ENCODE results near the gene ZNF880. TPM values are rescaled to one million over a fixed set of nuclear protein-coding genes. Genes with fewer than 3 reads are reported as not detected.
"Not testable (repeated sequence)": the region's sequence is repeated elsewhere in the genome, so short reads cannot be mapped to it uniquely, and the experiment has no call there.

ZNF880 gene
- total RNA-seq, 1 donor from 2014 or later: 17.8 TPM

GRCh38 chr19:52336791-52337381 is 32.8 kb upstream of the ZNF880 start:
- no peak for ATAC-seq
- DNase-seq: no peak

GRCh38 chr19:52339022-52339421 is 30.7 kb upstream of the ZNF880 start:
- H3K9me3 ChIP-seq; H3K36me3 ChIP-seq; DNase-seq; H3K4me3 ChIP-seq; H3K4me1 ChIP-seq; H3K27me3 ChIP-seq; H3K27ac ChIP-seq; ATAC-seq; intact Hi-C loops (cut with DNase I): not testable (repeated sequence)

More at GRCh38 chr19:52336791-52337381, 32.8 kb upstream of the ZNF880 start:
- peak overlapping the region; percentile 84 for H3K4me3 ChIP-seq
- peaks cover 4% of the 10 kb centered on the region for H3K4me1 ChIP-seq
- H3K27ac ChIP-seq: peak overlapping the region; percentile 90
- intact Hi-C loops (cut with DNase I): no loop called here
- no peaks in the 10 kb centered on the region for H3K36me3 ChIP-seq
- H3K27me3 ChIP-seq: no peaks in the 10 kb centered on the region
- peaks cover 10% of the 10 kb centered on the region for H3K9me3 ChIP-seq
- TF ChIP-seq CTCF (IDR thresholded peaks at IDR 0.05): no peak

- Histone ChIP-seq H3K36me3 (peaks cover 9% of the 10 kb centered on the region), H3K27me3 (no peaks in the 10 kb centered on the region), H3K4me3 (no peak overlapping the region), H3K9me3 (no peaks in the 10 kb centered on the region), H3K4me1 (no peaks in the 10 kb centered on the region), H3K27ac (no peak overlapping the region)
- no peak for DNase-seq
- ATAC-seq: peak; percentile 82
- intact Hi-C loops (cut with DNase I): no loop called here
- TF ChIP-seq CTCF (IDR thresholded peaks at IDR 0.05): peak; percentile 55
These were observed 26.2 kb upstream of the ZNF880 start for GRCh38 chr19:52343548-52343947.

- no peaks in the 10 kb centered on the region for H3K27me3 ChIP-seq
- TF ChIP-seq CTCF (IDR thresholded peaks at IDR 0.05): no peak
- no peak for ATAC-seq
- H3K4me1 ChIP-seq: no peaks in the 10 kb centered on the region
- no peak overlapping the region for H3K27ac ChIP-seq
- no peaks in the 10 kb centered on the region for H3K9me3 ChIP-seq
- H3K4me3 ChIP-seq: no peak overlapping the region
- H3K36me3 ChIP-seq: peaks cover 22% of the 10 kb centered on the region
- intact Hi-C loops (cut with DNase I): no loop called here
- no peak for DNase-seq
These were observed 24.6 kb upstream of the ZNF880 start for GRCh38 chr19:52345162-52345561.

GRCh38 chr19:52351512-52351911 is 18.2 kb upstream of the ZNF880 start:
- intact Hi-C loops (cut with DNase I): no loop called here
- Histone ChIP-seq H3K4me3 (no peak overlapping the region), H3K27ac (no peak overlapping the region), H3K27me3 (no peaks in the 10 kb centered on the region), H3K36me3 (peaks cover 41% of the 10 kb centered on the region), H3K9me3 (no peaks in the 10 kb centered on the region), H3K4me1 (no peaks in the 10 kb centered on the region)
- TF ChIP-seq CTCF (IDR thresholded peaks at IDR 0.05): no peak
- no peak for DNase-seq
- no peak for ATAC-seq

GRCh38 chr19:52366414-52366824 is 3.3 kb upstream of the ZNF880 start:
- no peak for TF ChIP-seq CTCF (IDR thresholded peaks at IDR 0.05)
- ATAC-seq (no peak), DNase-seq (no peak)
- Histone ChIP-seq H3K4me1 (peaks cover 7% of the 10 kb centered on the region), H3K36me3 (no peaks in the 10 kb centered on the region), H3K9me3 (peaks cover 57% of the 10 kb centered on the region), H3K27ac (no peak overlapping the region), H3K4me3 (no peak overlapping the region), H3K27me3 (no peaks in the 10 kb centered on the region)
- intact Hi-C loops (cut with DNase I): no loop called here

All from upper lobe of right lung (tissue), 1 donor.